K562 (cell line): Measurements from ENCODE around the gene MAP3K20. TPM values are rescaled to one million over a fixed set of nuclear protein-coding genes. Genes with fewer than 3 reads are reported as not detected.

Experiments
- ATAC-seq: fragments of 200-7000 bp; cut with Tn5 transposase; 3 replicates; pipeline ENCODE4 v1.9.1; 2020; ENCODE audit warnings: moderate library complexity
- BruUV-seq: library from RNA; stranded (reverse); fragments of 400-500 nt; replicated peaks from 2 replicates; lab custom pipeline; 2021; lab: Mats Ljungman, UMichigan
- CTCF ChIA-PET: fragments of 300-600 bp; formaldehyde crosslinking; extraction: SDS; loops from one replicate; lab custom pipeline; 2021; ENCODE audit warnings: low intra/inter-chr PET ratio; lab: Yijun Ruan, JAX
- POLR2A ChIA-PET: fragments of 300-600, 350-650 bp; sonication (Branson Sonifier 250); formaldehyde crosslinking; extraction: SDS; loops from one replicate; lab custom pipeline; 2021; ENCODE audit warnings: antibody characterized with exemption, inconsistent platforms; lab: Yijun Ruan, JAX
- DNase-seq, 4 experiments: peaks; one replicate each; pipeline versions ENCODE4 v3.0.0 to v3.0.0-alpha.2; 2011 to 2018; ENCODE audit warnings: low spot score in 3 of 4, mixed read lengths in 3 of 4; ENCODE audit errors: extremely low read depth in 1 of 4
- FAIRE-seq: peaks from 2 replicates; lab custom pipeline; 2011; peaks lifted over from hg19 to GRCh38; lab: Jason Lieb, UNC
- H2AFZ ChIP-seq: 2 replicates; pipeline ENCODE4 v1.6.0; 2011; ENCODE audit warnings: low read depth, low read length, control low read depth, inconsistent platforms
- H3K27ac ChIP-seq: fragments of 200-600 bp; 3 replicates; pipeline ENCODE4 v1.8.0; 2011; ENCODE audit warnings: low read depth, mild to moderate bottlenecking, control low read depth, inconsistent platforms, low read length, moderate library complexity, mixed read lengths; ENCODE audit errors: extremely low read depth
- H3K27me3 ChIP-seq, 2 experiments: fragments of 300-600 bp in 1 of 2; 2 replicates in 1 of 2; 3 replicates in 1 of 2; pipeline versions ENCODE4 v1.6.0 to v1.8.0; 2011; ENCODE audit warnings: inconsistent platforms in 2 of 2, low read length in 2 of 2, mild to moderate bottlenecking in 1 of 2, mixed read lengths in 1 of 2, moderate library complexity in 1 of 2; ENCODE audit not compliant: control insufficient read depth in 2 of 2, insufficient read depth in 2 of 2
- H3K36me3 ChIP-seq: fragments of 300-600 bp; 3 replicates; pipeline ENCODE4 v1.8.0; 2011; ENCODE audit warnings: mild to moderate bottlenecking, low read length, inconsistent platforms; ENCODE audit not compliant: control insufficient read depth, insufficient read depth
- H3K4me1 ChIP-seq, 2 experiments: fragments of 200-600 bp in 1 of 2; replicated peaks in 1 of 2; 2 replicates in 1 of 2; 3 replicates in 1 of 2; pipeline versions ENCODE4 v1.5.1 to v1.8.0; 2011; ENCODE audit warnings: inconsistent platforms in 2 of 2, low read length in 2 of 2, mild to moderate bottlenecking in 1 of 2, mixed read lengths in 1 of 2, moderate library complexity in 1 of 2; ENCODE audit not compliant: control insufficient read depth in 2 of 2, insufficient read depth in 2 of 2
- H3K4me2 ChIP-seq: 2 replicates; pipeline ENCODE4 v1.6.1; 2011; ENCODE audit warnings: low read length, control low read depth, inconsistent platforms, mixed read lengths; ENCODE audit not compliant: insufficient read depth
- H3K4me3 ChIP-seq: fragments of 200-600 bp; sonication (generic), shearing (Covaris generic); 2 replicates; pipeline ENCODE4 v1.5.1; 2016; ENCODE audit warnings: control low read depth, inconsistent platforms
- H3K79me2 ChIP-seq: fragments of 200-600 bp; 3 replicates; pipeline ENCODE4 v1.8.0; 2011; ENCODE audit warnings: low read length, inconsistent platforms; ENCODE audit not compliant: control insufficient read depth, insufficient read depth
- H3K9ac ChIP-seq, 2 experiments: 2 replicates each; pipeline versions ENCODE4 v1.6.0 to v1.6.1; 2011; ENCODE audit warnings: low read depth in 2 of 2, low read length in 2 of 2, control low read depth in 1 of 2, inconsistent platforms in 1 of 2, mild to moderate bottlenecking in 1 of 2, mixed read lengths in 1 of 2; ENCODE audit not compliant: insufficient read depth in 1 of 2
- H3K9me1 ChIP-seq: one replicate; pipeline ENCODE4 v1.6.0; 2011; ENCODE audit warnings: inconsistent platforms, mild to moderate bottlenecking, low read length, moderate library complexity; ENCODE audit not compliant: control insufficient read depth, insufficient read depth
- H3K9me3 ChIP-seq: replicated peaks from 2 replicates; pipeline ENCODE4 v1.5.1; 2011; ENCODE audit warnings: low read depth, low read length, inconsistent platforms; ENCODE audit not compliant: control insufficient read depth, insufficient read depth
- H4K20me1 ChIP-seq: replicated peaks from 2 replicates; pipeline ENCODE4 v1.6.1; 2011; ENCODE audit warnings: low read length, inconsistent platforms, mixed read lengths; ENCODE audit not compliant: control insufficient read depth, insufficient read depth
- MEIS2 ChIP-seq: fragments of 450-650 bp; IDR thresholded peaks from 2 replicates; pipeline ENCODE4 v1.6.1; 2014; ENCODE audit warnings: mild to moderate bottlenecking; ENCODE audit not compliant: partially characterized antibody
- NR0B1 ChIP-seq: fragments of 450-650 bp; IDR thresholded peaks from one replicate; pipeline ENCODE4 v1.6.1; 2018; ENCODE audit warnings: mild to moderate bottlenecking, moderate library complexity; ENCODE audit not compliant: partially characterized antibody
- PBX2 ChIP-seq, 2 experiments: IDR thresholded peaks in 1 of 2; conservative IDR thresholded peaks in 1 of 2; 2 replicates each; pipeline ENCODE4 v1.6.1; 2016; ENCODE audit warnings: low read depth in 2 of 2, mild to moderate bottlenecking in 1 of 2, missing compliant biosample characterization in 1 of 2, missing genetic modification characterization in 1 of 2, moderate library complexity in 1 of 2
- whole genome bisulfite sequencing: fragments of 100-300 bp; shearing (Covaris generic); methylation state at CpG from one replicate; pipeline ENCODE4 v1.1.6; 2016; ENCODE audit warnings: low coverage, mixed read lengths; ENCODE audit not compliant: insufficient coverage; ENCODE audit errors: missing lambda C conversion rate; 5-methylcytosine and 5-hydroxymethylcytosine counted together
- in situ Hi-C: fragments of 300-500 bp; cut with MboI; formaldehyde crosslinking; loops from 4 replicates; pipeline ENCODE4 v1.15.0; 2018; ENCODE audit warnings: inconsistent platforms, mixed read lengths
- intact Hi-C: fragments of 100-400 bp; cut with micrococcal nuclease; formaldehyde crosslinking; loops from 2 replicates; pipeline ENCODE4 v1.14.2; 2022
- polyA plus RNA-seq, 8 experiments: library from polyadenylated mRNA; depleted of rRNA in 4 of 8; stranded (reverse) in 5 of 8; unstranded in 3 of 8; fragments of >200 nt; fragmentation: Nextera tagmentation in 2 of 8; fragmentation: Illumina TruSeq in 1 of 8; extraction: Ambion mirVana in 2 of 8; extraction: Trizol in 1 of 8; gene quantifications; 2 replicates each; pipeline versions ENCODE4 v1.2.1 to v1.2.3, GENCODE V29; 2011 to 2014; ENCODE audit warnings: inconsistent platforms in 1 of 8, missing spikeins in 1 of 8
- total RNA-seq, 7 experiments: library from RNA; depleted of rRNA in 6 of 7; stranded (reverse); fragments of >200 nt in 6 of 7; fragmentation: Illumina TruSeq in 2 of 7; extraction: Trizol in 2 of 7; gene quantifications; 2 replicates each; pipeline versions ENCODE4 v1.2.1 to v1.2.3, GENCODE V29; 2011 to 2021; ENCODE audit warnings: low replicate concordance in 1 of 7

MAP3K20 gene
- total and polyA plus RNA-seq, 9 of the 15 experiments (the other 6 are each of a cell fraction or from before 2014, with no cell fraction given) = 9.8 to 34.2 (median 27.3) TPM

- intact Hi-C loops = no loop called here
- Histone ChIP-seq H3K36me3 (no peaks in the 10 kb centered on the region; the same call in 2 of the 3 replicates), H3K4me2 (no peak overlapping the region)
- DNase-seq = no peak
- TF ChIP-seq PBX2 (CRISPR knock-in tag; IDR thresholded peaks at IDR 0.05; ENCODE audit: low read depth) = no peak
- TF ChIP-seq PBX2 (tag; conservative IDR thresholded peaks at IDR 0.05; ENCODE audit: low read depth) = peak; percentile 59
- no peak for TF ChIP-seq NR0B1
- peak; percentile 55 for TF ChIP-seq MEIS2
- TF ChIP-seq, all 486 proteins: peak for 2
- Histone ChIP-seq H3K4me1 (no peaks in the 10 kb centered on the region), H3K4me3 (no peak overlapping the region), H3K9me3 (no peaks in the 10 kb centered on the region), H2AFZ (no peak overlapping the region), H4K20me1 (no peaks in the 10 kb centered on the region), H3K9ac (no peak overlapping the region), H3K9me1 (no peaks in the 10 kb centered on the region), H3K27me3 (no peaks in the 10 kb centered on the region), H3K79me2 (no peaks in the 10 kb centered on the region; the same call in 2 of the 3 replicates), H3K27ac (no peak overlapping the region)
- in situ Hi-C loops = no loop called here
- WGBS = 41% methylated on average over 3 of the region's 3 CpGs
- ATAC-seq (no peak), FAIRE-seq (no peak)
- CTCF ChIA-PET = no interaction called here
- POLR2A ChIA-PET = no interaction called here
- BruUV-seq = no TSS peak
Measured at GRCh38 chr2:173175222-173175621, 99.6 kb downstream of the MAP3K20 start.
